COLO668 (cell line): ENCODE data around the gene PDK4.
"Not testable (repeated sequence)": the region's sequence is repeated elsewhere in the genome, so short reads cannot be mapped to it uniquely, and the experiment has no call there.

Source experiments
- DNase-seq: peaks from one replicate; lab custom pipeline; 2025; ENCODE audit not compliant: unreplicated experiment; lab: John Stamatoyannopoulos, UW

Gene PDK4

DNA sequence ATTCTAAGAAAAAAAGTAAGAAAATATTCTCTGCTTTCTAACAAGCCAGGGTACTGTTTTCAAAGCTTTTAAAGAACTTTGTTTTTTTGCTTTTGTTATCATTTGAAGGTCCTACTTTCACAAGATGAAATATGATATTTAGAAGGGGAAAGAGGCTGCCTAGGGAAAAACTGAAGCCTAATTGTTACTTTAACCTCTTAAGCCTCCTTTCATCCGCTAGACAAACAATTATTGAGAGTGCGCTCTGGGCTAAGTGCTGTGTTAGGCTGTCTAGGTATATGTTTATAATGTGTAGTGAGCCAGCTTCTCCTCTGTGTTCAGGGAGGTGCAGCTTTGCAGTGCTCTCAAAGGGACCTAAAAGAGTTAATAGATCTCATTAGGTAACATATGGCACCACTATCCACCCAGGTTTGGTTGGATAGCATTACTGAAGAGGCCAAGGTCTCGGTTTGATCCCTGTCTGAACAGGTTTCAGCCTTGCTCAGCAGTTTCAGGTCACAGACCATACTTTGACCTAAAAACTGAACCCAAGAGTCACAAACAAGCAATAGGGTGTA lies 17.9 kb downstream of the PDK4 start:
- DNase-seq: no peak

DNA sequence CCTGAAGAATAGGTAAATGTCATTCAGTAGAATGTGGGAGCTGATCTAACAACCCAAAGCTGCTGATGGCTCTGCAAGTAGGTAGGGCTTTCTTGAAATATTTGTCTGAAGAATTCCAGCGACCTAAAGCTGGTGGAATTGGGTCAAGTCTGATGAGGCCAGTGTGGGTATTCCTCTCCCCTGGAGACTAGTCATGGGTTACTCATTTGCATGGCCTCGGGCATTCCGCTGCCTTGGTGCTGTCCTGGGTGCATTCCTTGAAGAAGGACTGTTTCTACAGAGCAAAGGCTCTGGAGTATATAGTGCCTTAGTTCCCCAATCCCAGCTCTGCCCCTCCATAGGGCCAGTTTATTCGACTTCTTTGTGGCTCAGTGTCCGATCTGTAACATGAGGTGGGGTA lies 19.2 kb downstream of the PDK4 start:
- no peak for DNase-seq

DNA sequence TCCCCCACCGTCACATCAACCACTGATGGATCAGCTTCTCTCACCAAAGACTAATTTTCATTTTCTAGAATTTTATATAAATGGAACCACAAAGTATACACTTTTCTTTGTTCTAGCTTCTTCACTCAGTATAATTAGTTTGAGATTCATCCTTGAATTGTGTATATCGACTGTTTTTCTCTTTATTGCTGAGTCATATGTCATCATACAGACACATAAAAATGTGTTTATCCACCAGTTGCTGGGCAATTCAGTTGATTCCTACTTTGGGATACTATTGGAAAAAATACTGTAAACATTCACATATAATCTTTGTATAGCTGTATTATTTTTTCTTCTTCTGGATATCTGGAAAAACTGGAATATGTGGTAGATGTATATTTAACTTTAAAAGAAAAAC lies 26.6 kb downstream of the PDK4 start:
- DNase-seq: no peak

DNA sequence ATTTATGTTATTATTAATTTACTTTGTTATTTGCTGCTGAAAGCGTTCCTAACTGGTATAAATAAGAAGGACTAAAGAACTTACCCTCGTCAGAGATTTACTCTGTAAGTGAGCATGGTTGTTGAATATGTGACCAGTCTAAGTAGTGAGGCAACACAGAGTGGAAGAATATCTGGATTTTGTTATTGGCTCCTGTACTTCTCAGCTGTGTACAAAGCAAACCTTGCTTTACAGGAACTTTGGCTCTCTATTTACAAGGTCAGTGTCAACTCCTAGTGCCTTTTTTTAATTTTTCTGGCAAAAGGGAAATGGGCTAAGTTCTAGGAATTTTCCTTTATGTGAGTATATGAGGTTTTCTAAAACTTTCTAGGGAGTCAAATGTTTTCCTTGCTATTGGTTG lies 35.6 kb downstream of the PDK4 start:
- no peak for DNase-seq

DNA sequence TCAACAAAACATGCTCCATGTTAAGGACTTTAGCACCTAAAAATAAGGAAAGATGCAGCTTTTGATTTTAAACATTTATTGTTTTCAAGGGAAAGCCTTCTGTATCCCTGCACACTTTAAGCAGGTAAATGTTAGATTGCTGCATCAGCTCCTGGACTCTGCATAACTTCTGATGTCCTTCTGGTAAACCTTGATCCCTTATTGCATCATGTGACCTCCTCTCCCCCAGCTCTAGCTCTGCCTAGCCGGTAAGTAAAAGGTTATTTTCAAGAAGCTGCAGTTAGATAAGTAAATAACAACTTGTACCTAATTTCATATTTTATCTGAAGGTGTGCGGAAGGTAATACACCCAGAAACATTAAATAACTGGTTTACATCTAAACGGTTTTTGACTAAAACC lies 37.5 kb downstream of the PDK4 start:
- DNase-seq: no peak

DNA sequence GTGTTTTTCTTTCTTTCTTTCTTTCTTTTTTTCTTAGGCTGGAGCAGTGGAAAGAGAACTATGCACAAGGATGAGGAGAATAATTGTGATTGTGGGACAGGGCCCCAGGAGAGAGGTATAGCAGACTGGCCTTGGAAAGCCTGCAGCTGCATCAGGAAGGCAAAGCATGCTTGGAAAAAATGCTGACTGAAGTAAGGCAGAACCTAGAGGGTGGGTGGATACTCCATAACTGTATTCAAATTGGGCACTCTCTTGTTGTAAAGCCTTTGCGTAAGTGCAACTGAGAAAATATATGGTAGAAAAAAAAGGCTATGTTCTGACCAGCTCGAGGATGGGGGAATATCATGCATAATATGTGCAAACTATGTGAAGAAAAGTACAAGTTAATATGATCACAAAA lies 39.5 kb downstream of the PDK4 start:
- DNase-seq: no peak

GRCh38 chr7:95553939-95554338 lies 42.4 kb downstream of the PDK4 start:
- no peak for DNase-seq

GRCh38 chr7:95552010-95552926 lies 44.0 kb downstream of the PDK4 start:
- DNase-seq: not testable (repeated sequence)

DNA sequence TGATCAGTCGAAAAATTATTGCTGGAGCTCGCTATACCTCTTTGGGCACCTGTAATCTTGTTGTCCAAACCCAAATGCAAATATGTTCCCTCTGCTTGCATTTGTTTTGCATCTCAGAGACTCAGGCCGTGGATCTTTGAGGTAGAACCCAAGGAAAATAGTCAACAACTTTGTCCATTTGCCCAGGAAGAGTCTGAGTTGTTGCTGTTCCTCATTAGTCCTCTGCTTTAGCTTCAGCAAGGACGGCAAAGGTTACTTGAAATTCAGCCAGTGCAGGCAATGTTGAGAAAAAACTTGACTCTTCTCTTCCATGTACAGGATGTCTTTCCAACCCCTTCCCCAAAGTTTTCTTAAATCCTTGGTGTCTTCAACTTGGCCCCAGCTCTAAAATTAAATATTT lies 45.8 kb downstream of the PDK4 start:
- DNase-seq: no peak

DNA sequence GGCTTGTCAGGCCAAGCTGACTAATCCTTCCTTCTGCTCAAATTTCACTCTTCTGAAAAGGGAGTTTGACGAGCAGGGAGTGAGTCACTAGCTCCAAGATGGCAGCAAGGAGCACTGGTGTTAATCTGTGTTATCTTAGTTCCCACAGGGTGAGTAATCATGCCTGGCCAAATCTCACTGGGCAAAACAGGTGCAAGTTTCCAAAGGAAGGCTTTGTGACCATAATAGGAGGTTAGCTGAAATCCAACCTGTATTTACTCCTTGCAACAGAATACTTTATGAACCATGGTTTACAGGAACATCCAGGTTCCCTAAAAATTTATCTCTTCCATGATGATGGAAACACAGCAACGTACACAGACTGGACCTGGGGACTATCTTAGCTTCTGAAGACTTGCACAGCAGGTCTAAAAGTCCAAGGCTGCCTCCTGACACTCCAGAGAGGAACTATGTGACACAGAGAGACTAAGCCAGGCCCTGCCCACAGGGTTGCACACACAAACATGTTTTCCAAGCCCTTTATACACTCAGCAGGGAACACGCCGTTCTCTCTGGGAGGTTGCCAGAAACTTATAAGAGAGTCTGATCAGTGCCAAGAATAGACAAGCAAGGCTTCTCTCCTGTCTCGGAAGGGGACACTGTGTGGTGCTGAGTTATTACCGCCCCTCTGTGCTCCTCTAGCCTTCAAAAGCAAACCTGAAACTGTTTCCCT lies 46.3 kb downstream of the PDK4 start:
- DNase-seq: no peak

DNA sequence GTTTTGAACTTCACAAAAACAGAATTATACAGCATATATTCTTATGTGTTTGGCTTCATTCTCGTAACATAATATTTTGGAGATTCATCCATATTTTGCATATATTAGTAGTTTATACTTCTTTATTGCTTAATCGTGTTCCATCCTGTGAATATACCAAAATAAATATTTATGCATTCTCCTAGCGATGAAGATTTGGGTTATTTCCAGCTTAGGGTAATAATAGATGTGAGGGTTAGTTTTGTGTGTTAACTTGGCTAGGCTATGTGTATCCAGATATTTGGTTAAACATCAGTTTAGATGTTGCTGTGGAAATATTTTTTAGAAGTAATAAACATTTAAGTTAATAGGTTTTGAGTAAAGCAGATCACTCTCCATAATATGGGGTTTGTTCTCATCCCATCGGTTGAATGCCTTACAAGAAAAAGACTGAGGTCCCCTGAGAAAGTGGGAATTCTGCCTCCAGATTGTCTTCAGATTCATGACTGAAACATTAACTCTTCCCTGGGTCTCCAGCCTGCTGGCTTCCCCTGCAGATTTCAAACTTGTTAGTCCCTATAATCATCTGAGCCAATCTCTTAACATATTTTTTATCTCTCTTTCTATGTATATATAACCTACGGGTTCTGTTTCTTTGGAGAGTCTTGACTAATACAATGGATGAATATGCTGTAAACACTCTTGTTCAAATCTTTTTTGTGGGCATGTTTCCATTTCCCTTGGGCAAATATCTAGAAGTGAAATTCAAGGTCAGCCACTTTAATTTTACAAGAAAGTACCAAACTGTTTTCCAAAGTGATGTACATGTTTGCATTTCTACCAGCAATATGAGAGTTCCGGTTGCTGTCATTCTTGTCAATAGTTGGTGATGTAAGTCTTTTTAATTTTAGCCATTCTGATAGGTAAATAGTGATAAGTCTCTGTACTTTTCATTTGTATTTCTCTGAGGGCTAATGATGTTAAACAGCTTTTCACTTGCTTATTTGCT lies 48.7 kb downstream of the PDK4 start:
- no peak for DNase-seq

DNA sequence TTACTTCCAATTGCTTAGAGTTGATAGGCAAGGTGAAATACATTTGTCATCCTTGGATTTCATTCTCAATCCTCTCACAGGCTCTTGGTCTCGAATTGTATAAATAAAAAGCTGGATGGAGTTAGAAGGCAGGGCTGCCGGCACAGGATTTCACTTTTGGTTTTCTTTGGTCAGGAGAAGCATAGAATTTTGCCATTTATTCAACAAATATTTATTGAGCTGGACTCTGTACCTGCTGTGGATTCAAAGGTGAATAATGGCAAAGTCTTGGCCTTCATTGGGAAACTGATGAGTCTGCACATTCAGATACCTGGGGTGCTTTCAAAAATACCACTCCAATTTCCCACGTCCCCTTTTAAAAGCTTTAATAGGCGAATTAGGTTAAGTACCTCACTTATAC lies 49.7 kb downstream of the PDK4 start:
- DNase-seq: no peak

- DNase-seq: no peak
Measured at GRCh38 chr7:95545673-95546072, 50.6 kb downstream of the PDK4 start.

GRCh38 chr7:95545007-95545615 lies 51.2 kb downstream of the PDK4 start:
- DNase-seq: no peak

DNA sequence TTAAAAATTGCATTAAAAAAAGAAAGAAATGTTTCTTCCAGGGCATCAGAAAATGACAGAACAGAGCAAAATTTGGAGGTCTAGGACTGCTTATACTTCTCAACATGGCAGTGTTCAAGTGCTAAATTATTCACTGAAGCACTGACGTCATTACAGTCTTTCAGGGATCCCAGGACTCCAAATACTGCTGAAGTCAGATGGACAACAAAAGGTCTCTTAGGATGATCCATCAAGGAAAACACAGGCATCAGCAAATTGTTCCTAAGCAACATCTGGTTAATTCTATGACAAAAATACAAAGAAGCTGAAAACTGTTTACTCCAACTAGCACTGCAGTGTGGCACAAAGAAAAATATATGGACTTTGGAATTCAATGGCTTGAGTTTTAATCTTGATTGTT lies 52.1 kb downstream of the PDK4 start:
- no peak for DNase-seq

DNA sequence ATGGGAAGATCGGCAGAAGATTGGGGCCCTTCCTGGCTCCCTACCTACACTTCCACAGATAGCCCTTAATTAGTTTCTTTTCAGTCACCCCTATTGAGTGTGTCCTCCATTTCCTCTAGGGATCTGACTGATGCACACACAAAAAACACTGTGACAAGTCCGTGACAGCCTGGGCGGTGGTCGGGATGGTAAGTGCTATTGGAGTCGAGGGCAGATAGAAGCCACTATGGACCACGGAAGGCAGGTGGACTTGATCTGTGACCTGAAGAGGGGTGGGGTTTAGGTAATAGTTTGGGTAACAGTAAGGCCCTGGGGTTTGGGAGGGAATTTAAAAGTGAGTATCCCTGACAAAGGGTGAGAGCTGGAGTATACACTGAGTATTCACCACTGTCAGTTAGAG lies 53.0 kb downstream of the PDK4 start:
- no peak for DNase-seq

DNA sequence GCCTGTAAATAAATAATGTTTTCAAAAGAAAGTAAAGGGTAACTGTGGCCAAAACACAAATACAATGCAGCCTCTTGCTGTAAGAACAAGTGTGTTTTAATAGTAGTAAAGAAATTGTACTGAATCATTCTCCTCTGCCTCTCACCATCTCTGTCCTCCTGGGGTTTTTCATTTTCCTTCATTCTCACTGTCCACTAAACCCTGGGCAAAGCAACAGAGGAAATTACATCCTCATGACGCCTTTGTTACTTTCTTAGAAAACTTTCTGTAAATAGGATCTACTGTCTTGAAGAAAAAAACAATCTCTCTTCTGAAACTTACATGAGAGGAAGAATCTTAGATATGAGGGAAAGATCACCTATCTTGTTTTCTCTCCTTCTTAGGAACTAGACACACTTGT lies 56.0 kb downstream of the PDK4 start:
- DNase-seq: no peak

- DNase-seq: no peak
Measured at GRCh38 chr7:95539426-95539825, 56.9 kb downstream of the PDK4 start.

DNA sequence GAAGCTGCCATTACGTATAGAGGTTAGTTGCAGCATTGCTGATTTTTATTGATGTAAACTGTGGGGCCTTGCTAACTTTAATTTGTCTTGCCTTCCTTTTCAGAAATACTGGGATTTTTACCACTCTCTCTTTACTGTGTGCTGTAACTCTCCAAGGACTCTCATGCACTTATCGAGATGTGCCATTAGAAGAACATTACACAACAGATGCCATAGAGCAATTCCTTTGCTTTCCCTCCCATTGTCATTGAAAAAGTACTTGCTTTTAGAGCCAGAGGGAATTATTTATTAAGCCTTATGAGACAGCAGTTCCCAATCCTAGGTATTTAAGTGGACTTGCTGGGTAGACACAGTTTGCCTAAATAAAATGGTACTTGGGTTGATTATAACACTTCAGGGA lies 58.8 kb downstream of the PDK4 start:
- no peak for DNase-seq

- DNase-seq: no peak
Measured at GRCh38 chr7:95536656-95537311, 59.5 kb downstream of the PDK4 start.
